Measurements from ENCODE around the gene CDC42BPG. TPM values are rescaled to one million over a fixed set of nuclear protein-coding genes. Genes with fewer than 3 reads are reported as not detected.

CDC42BPG gene
- total and polyA plus RNA-seq, 9 of the 15 experiments (the other 6 are each of a cell fraction or from before 2014, with no cell fraction given), result 0.04 to 8.8 (median 2.1) TPM

- TF ChIP-seq HMGXB4 (CRISPR knock-in tag; IDR thresholded peaks at IDR 0.05), result no peak
- no peak for TF ChIP-seq CEBPG (CRISPR knock-in tag; IDR thresholded peaks at IDR 0.05)
- no peak for TF ChIP-seq CEBPG (tag; conservative IDR thresholded peaks at IDR 0.05 in 1 of 2, IDR thresholded peaks at IDR 0.05 in 1 of 2)
- no peak for TF ChIP-seq ZNF316 (IDR thresholded peaks at IDR 0.05)
- no peak for TF ChIP-seq HNRNPUL1 (IDR thresholded peaks at IDR 0.05; ENCODE audit: low read length)
- TF ChIP-seq ZNF217 (CRISPR knock-in tag; IDR thresholded peaks at IDR 0.05), result no peak
- no peak; the same call in 1 of the 2 replicates for TF ChIP-seq MTA3 (IDR thresholded peaks at IDR 0.05; ENCODE audit: borderline replicate concordance)
- TF ChIP-seq EHMT2 (IDR thresholded peaks at IDR 0.05), result no peak
- TF ChIP-seq KDM5B (IDR thresholded peaks at IDR 0.05; ENCODE audit: insufficient replicate concordance, low read depth, low read length), result peak; percentile 59
- TF ChIP-seq RBFOX2 (IDR thresholded peaks at IDR 0.05; ENCODE audit: low read depth, low read length), result peak; percentile 89
- TF ChIP-seq MBD2 (IDR thresholded peaks at IDR 0.05; ENCODE audit: borderline replicate concordance, low read depth), result peak; percentile 85
- TF ChIP-seq RFX1 (IDR thresholded peaks at IDR 0.05), result no peak
- TF ChIP-seq RCOR1 (IDR thresholded peaks at IDR 0.05; ENCODE audit: borderline replicate concordance in 1 of 2, low read depth in 2 of 2, low read length in 2 of 2), result peak in 1 of 2 experiments; percentile 47; a peak in 1 of 4 replicates
- peak; percentile 96 for TF ChIP-seq ZBTB5 (IDR thresholded peaks at IDR 0.05)
- TF ChIP-seq GABPA (tag; conservative IDR thresholded peaks at IDR 0.05; ENCODE audit: low read depth), result peak; percentile 91
- no peak for TF ChIP-seq NCOA1 (IDR thresholded peaks at IDR 0.05; ENCODE audit: low read depth)
- TF ChIP-seq NELFE (IDR thresholded peaks at IDR 0.05; ENCODE audit: insufficient read depth, insufficient read length), result no peak
- TF ChIP-seq ZFX (CRISPR knock-in tag; IDR thresholded peaks at IDR 0.05), result peak; percentile 97
- no peak for TF ChIP-seq CBX1 (IDR thresholded peaks at IDR 0.05; ENCODE audit: low read depth)
- TF ChIP-seq SNIP1 (IDR thresholded peaks at IDR 0.05; ENCODE audit: low read depth), result no peak
- no peak for TF ChIP-seq SMARCB1 (IDR thresholded peaks at IDR 0.05; ENCODE audit: insufficient read length, low read depth)
- no peak for TF ChIP-seq POLR2AphosphoS5 (IDR thresholded peaks at IDR 0.05; ENCODE audit: control insufficient read depth, insufficient read depth, low read depth, low read length)
- no peak for TF ChIP-seq NONO (IDR thresholded peaks at IDR 0.05; ENCODE audit: low read depth in 2 of 2, low read length in 1 of 2)
- no peak for TF ChIP-seq MITF (IDR thresholded peaks at IDR 0.05)
- TF ChIP-seq SMC3 (conservative IDR thresholded peaks at IDR 0.05; ENCODE audit: insufficient read depth, low read depth, low read length), result 0 out of 2 replicates have a peak, but pooled peaks have one; percentile 11
Observed at GRCh38 chr11:64810271-64810890, 34.1 kb downstream of the CDC42BPG start, which contains the start of gene MEN1 (continued).

Measured in K562 (cell line).